GM18907 (cell line): Measurements from ENCODE around the gene GOLGA1.
A peak's percentile ranks its signal among the peaks of the same experiment; 100 is the strongest.
"Not testable (repeated sequence)": the region's sequence is repeated elsewhere in the genome, so short reads cannot be mapped to it uniquely, and the experiment has no call there.

ENCODE experiments used
- ATAC-seq: cut with Tn5 transposase; IDR thresholded peaks from one replicate; pipeline ENCODE4 v1.9.1; 2021; ENCODE audit warnings: mild to moderate bottlenecking, moderate library complexity; ENCODE audit not compliant: unreplicated experiment

GOLGA1 gene

GRCh38 chr9:124861342-124862229 is 79.3 kb downstream of the GOLGA1 start, which contains the start of the genes ARPC5L and RPL35:
Gene ARPC5L, plus strand, starts transcription at chr9:124862130. Its CDS starts 7,161 bp downstream, at chr9:124869291.
Gene RPL35, minus strand, starts transcription at chr9:124861957. Its CDS starts 45 bp downstream, at chr9:124861912.
- ATAC-seq, result peak; percentile 87

- no peak for ATAC-seq
Measured at GRCh38 chr9:124860582-124861341, 80.1 kb downstream of the GOLGA1 start.

GRCh38 chr9:124859803-124860581 is 80.9 kb downstream of the GOLGA1 start:
- no peak for ATAC-seq

GRCh38 chr9:124858330-124859046 is 82.4 kb downstream of the GOLGA1 start:
- ATAC-seq, result no peak

- no peak for ATAC-seq
Measured at GRCh38 chr9:124857533-124858162, 83.2 kb downstream of the GOLGA1 start.

- no peak for ATAC-seq
Measured at GRCh38 chr9:124855944-124856765, 84.7 kb downstream of the GOLGA1 start.

GRCh38 chr9:124855566-124855943 is 85.3 kb downstream of the GOLGA1 start:
- no peak for ATAC-seq

GRCh38 chr9:124854822-124855221 is 86.1 kb downstream of the GOLGA1 start:
- no peak for ATAC-seq

GRCh38 chr9:124854161-124854560 is 86.7 kb downstream of the GOLGA1 start:
- no peak for ATAC-seq

GRCh38 chr9:124853605-124854143 is 87.2 kb downstream of the GOLGA1 start:
- no peak for ATAC-seq

- ATAC-seq, result peak; percentile 70
Measured at GRCh38 chr9:124852829-124853531, 87.9 kb downstream of the GOLGA1 start, which contains the start of gene WDR38. Gene WDR38, plus strand, starts transcription at chr9:124853460. Its CDS starts 72 bp downstream, at chr9:124853532.

GRCh38 chr9:124852121-124852828 is 88.6 kb downstream of the GOLGA1 start:
- no peak for ATAC-seq

- no peak for ATAC-seq
Measured at GRCh38 chr9:124849801-124850200, 91.1 kb downstream of the GOLGA1 start.

- no peak for ATAC-seq
Measured at GRCh38 chr9:124846969-124847368, 93.9 kb downstream of the GOLGA1 start.

GRCh38 chr9:124846467-124846866 is 94.4 kb downstream of the GOLGA1 start:
- ATAC-seq, result not testable (repeated sequence)

GRCh38 chr9:124844291-124844690 is 96.6 kb downstream of the GOLGA1 start:
- ATAC-seq, result no peak

- ATAC-seq, result no peak
Measured at GRCh38 chr9:124843456-124844034, 97.3 kb downstream of the GOLGA1 start.
